ENCODE data around the gene TXNDC17. TPM values are rescaled to one million over a fixed set of nuclear protein-coding genes. Genes with fewer than 3 reads are reported as not detected.
"Not testable (repeated sequence)": the region's sequence is repeated elsewhere in the genome, so short reads cannot be mapped to it uniquely, and the experiment has no call there.

The TXNDC17 gene
- total RNA-seq, 2 experiments from 2014 or later, result 107 to 123 TPM

DNA sequence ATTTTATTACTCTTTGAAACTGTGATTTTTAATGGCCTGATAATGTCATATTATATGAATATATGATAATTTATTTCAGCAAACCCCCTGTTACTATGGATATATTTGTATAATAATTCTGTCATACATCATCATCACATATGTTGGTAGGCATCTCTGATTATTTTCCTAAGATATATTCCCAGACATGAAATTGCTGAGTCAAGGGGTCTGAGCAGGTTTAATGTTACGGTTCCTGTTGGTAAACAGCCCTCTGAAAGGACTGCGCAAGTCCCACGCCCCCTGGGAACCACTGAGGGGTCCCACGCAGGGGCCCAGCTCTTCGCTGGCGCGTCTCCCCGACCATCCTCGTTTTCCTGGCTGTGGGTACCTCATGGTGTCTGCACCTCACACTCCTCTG lies 48.1 kb downstream of the TXNDC17 start:
- ChIA-PET CTCF (no interaction called here), POLR2A (no interaction called here)
- intact Hi-C loops (cut with micrococcal nuclease), result no loop called here
- Mint-ChIP-seq H3K27me3 (peaks cover 28% of the 10 kb centered on the region), H3K27ac (no peak overlapping the region), H3K4me3 (no peak overlapping the region), H3K4me1 (ENCODE audit: low read depth) (no peaks in the 10 kb centered on the region), H3K36me3 (no peaks in the 10 kb centered on the region), H3K9me3 (no peaks in the 10 kb centered on the region)
- DNase-seq, result no peak

DNA sequence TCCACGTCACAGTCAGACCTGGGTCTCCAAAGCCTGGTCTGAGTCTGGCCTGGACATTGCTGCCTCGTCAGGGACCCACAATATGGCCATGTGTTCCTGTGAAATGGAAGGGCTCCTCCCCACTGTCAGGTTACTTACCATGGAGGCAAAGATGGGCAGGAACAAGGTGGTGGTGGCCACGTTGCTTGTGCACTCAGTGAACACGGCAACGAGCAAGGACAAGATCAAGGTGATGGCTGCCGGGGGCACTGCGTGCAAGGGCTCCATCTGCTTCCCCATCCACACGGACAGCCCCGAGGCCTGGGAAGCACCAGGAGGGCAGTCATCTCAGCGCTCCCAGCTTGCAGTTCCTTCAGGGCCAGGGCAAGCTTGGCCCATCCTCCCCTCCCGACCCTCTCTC lies 49.8 kb downstream of the TXNDC17 start:
- Mint-ChIP-seq H3K27me3 (peaks cover 37% of the 10 kb centered on the region), H3K4me3 (no peak overlapping the region), H3K36me3 (no peaks in the 10 kb centered on the region), H3K4me1 (ENCODE audit: low read depth) (no peaks in the 10 kb centered on the region), H3K9me3 (no peaks in the 10 kb centered on the region), H3K27ac (no peak overlapping the region)
- no peak for DNase-seq
- intact Hi-C loops (cut with micrococcal nuclease), result no loop called here
- CTCF ChIA-PET, result no interaction called here
- POLR2A ChIA-PET, result interaction anchor here (1.1 kb wide), 1 partner anchor 187 kb away, joined by 3 read pairs; no protein-coding TSS in a partner anchor

DNA sequence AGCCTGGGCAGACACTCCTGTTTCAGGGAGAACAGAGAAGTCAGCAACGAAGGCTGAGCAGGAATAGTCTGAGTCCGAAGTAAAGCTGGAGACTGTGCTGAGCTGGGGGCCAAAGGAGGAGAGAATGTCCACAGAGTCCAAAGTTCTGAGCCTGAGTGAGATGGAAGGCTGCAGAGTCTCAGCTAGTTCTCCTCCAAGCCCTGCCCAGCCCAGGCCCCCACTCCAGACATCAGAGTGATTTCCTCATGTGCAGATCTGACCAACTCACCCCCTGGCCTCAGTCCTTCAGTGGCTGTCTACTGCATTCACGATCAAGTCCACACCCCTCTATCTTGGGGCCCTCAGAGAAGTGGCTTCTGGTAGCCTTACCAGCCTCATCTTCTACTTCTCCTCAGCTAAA lies 50.7 kb downstream of the TXNDC17 start:
- POLR2A ChIA-PET, result interaction anchor here (0.6 to 1.1 kb wide), 2 partner anchors 180 to 186 kb away, joined by 3 read pairs; no protein-coding TSS in a partner anchor
- Mint-ChIP-seq H3K4me3 (no peak overlapping the region), H3K4me1 (ENCODE audit: low read depth) (no peaks in the 10 kb centered on the region), H3K9me3 (no peaks in the 10 kb centered on the region), H3K27me3 (peaks cover 37% of the 10 kb centered on the region), H3K36me3 (no peaks in the 10 kb centered on the region), H3K27ac (no peak overlapping the region)
- DNase-seq, result no peak
- CTCF ChIA-PET, result interaction anchor here (0.6 kb wide), 1 partner anchor 239 kb away, joined by 4 read pairs; no protein-coding TSS in a partner anchor
- intact Hi-C loops (cut with micrococcal nuclease), result no loop called here

DNA sequence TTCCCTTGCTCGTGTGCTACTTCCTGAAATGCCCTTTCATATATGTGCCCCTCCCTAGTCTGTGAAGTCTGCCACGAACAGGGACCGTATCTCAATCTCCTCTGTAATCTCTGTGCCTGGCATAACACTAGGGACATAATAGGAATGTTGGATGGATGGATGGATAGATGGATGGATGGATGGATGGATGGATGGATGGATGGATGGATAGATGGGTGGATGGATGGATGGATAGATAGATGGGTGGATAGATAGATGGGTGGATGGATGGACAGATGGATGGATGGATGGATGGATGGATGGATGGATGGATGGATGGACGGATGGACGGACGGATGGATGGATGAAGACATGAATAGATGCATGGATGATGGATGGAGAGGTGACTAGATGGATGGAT lies 51.1 kb downstream of the TXNDC17 start:
- POLR2A ChIA-PET, result interaction anchor here (0.6 kb wide), 1 partner anchor 180 kb away, joined by 3 read pairs; no protein-coding TSS in a partner anchor
- not testable (repeated sequence) for H3K36me3 Mint-ChIP-seq

More for the DNA sequence above, 51.1 kb downstream of the TXNDC17 start:
- intact Hi-C loops (cut with micrococcal nuclease); DNase-seq; H3K27ac Mint-ChIP-seq; H3K9me3 Mint-ChIP-seq; H3K4me3 Mint-ChIP-seq; H3K4me1 Mint-ChIP-seq (ENCODE audit: low read depth): not testable (repeated sequence)
- CTCF ChIA-PET, result interaction anchor here (0.6 kb wide), 1 partner anchor 239 kb away, joined by 4 read pairs; no protein-coding TSS in a partner anchor
- peaks cover 36% of the 10 kb centered on the region for H3K27me3 Mint-ChIP-seq

Small RNA genes within 50 kb of the gene (microRNA-seq; reads per million reads assigned to microRNA genes)
- gene MIR4520-1 (ENCODE audit: borderline microRNAs expressed, borderline number of aligned reads, borderline replicate concordance) (not detected), gene MIR4520-2 (ENCODE audit: borderline microRNAs expressed, borderline number of aligned reads, borderline replicate concordance) (not detected)

Other genes starting within 250 kb of the TXNDC17 start
- gene AIPL1, start 205.9 kb upstream of the TXNDC17 start, total RNA-seq, result not detected
- gene PIMREG, start 196.6 kb upstream of the TXNDC17 start, total RNA-seq, result 10 to 100 TPM; 16.7 to 16.9 TPM
- under 1 TPM; 0.41 to 0.48 TPM for gene PITPNM3, start 84.5 kb upstream of the TXNDC17 start, total RNA-seq
- gene KIAA0753, start 349 bp upstream of the TXNDC17 start, total RNA-seq, result 10 to 100 TPM; 14.2 to 14.7 TPM
- 10 to 100 TPM; 22.6 to 25.9 TPM for gene MED31, start 10.5 kb downstream of the TXNDC17 start, total RNA-seq
- 1 to 10 TPM; 1.5 to 1.8 TPM for gene C17orf100, start 10.7 kb downstream of the TXNDC17 start, total RNA-seq
- gene SLC13A5, start 72.3 kb downstream of the TXNDC17 start, total RNA-seq, result not detected
- 10 to 100 TPM; 26.8 to 27.4 TPM for gene XAF1, start 115.0 kb downstream of the TXNDC17 start, total RNA-seq
- gene FBXO39, start 135.2 kb downstream of the TXNDC17 start, total RNA-seq, result not detected
- gene TEKT1, start 190.7 kb downstream of the TXNDC17 start, total RNA-seq, result not detected